GM18498 (cell line): ENCODE results near the gene KIR3DL3.
"Not testable (repeated sequence)": the region's sequence is repeated elsewhere in the genome, so short reads cannot be mapped to it uniquely, and the experiment has no call there.

Source experiments
- ATAC-seq: cut with Tn5 transposase; IDR thresholded peaks from one replicate; pipeline ENCODE4 v1.9.1; 2021; ENCODE audit warnings: mild to moderate bottlenecking, moderate library complexity; ENCODE audit not compliant: unreplicated experiment

Gene KIR3DL3

DNA sequence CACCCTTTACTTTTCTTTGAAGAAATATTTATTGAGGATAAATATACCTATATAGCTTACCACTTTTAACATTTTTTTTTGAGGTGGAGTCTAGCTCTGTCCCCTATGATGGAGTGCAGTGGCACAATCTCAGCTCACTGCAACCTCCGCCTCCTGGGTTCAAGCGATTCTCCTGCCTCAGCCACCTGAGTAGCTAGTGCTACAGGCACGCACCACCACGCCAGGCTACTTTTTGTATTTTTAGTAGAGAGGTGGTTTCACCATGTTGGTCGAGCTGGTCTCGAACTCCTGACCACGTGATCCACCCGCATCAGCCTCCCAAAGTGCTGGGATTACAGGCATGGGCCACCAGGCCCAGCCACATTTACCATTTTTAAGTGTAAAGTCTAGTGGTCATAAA lies 51.6 kb downstream of the KIR3DL3 start:
- ATAC-seq: not testable (repeated sequence)

DNA sequence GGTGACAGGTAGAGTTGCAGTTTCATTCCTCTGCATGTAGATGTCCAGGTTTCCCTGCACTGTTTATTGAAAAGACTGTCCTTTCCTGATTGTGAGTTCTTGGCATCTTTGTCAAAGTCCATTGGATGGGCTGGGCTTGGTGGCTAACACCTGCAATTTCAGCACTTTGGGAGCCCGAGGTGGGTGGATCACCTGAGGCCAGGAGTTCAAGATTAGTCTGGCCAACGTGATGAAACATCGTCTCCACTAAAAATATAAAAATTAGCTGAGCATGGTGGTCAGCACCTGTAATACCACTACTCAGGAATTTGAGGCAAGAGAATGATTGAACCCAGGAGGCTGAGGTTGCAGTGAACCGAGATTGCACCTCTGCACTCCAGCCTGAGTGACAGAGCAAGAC lies 53.6 kb downstream of the KIR3DL3 start:
- ATAC-seq: not testable (repeated sequence)

- ATAC-seq: not testable (repeated sequence)
These were observed 54.7 kb downstream of the KIR3DL3 start for GRCh38 chr19:54778896-54779295.

DNA sequence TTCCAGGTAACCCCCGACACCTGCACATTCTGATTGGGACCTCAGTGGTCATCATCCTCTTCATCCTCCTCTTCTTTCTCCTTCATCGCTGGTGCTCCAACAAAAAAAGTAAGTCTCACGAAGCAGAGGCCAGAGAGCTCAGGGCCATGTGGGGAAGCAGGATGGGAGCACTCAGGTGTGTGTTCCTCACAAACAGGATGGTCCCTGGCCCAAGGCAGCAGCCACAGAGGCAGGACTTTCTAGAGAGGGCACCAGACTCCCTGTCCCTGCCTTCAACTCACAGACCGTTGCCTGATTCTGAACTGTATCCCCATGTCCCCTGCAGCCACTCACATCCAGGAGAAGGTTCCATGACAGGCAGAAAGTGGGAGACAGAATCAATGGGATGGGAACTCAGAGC lies 58.7 kb downstream of the KIR3DL3 start:
- not testable (repeated sequence) for ATAC-seq
